SH-SY5Y (cell line): ENCODE measurements around the gene BRD4.

Source experiments
- GATA2 ChIP-seq: IDR thresholded peaks from 2 replicates; pipeline ENCODE4 v1.6.1; 2011; ENCODE audit warnings: mild to moderate bottlenecking, low read depth, low read length
- GATA3 ChIP-seq: IDR thresholded peaks from 2 replicates; pipeline ENCODE4 v1.6.1; 2011; ENCODE audit warnings: low read depth, mild to moderate bottlenecking, low read length, moderate library complexity

- TF ChIP-seq GATA3, result no peak
- no peak for TF ChIP-seq GATA2
Measured at GRCh38 chr19:15297416-15298224, 34.7 kb downstream of the BRD4 start.
